ENCODE data around the gene PLD1. TPM values are rescaled to one million over a fixed set of nuclear protein-coding genes. Genes with fewer than 3 reads are reported as not detected.
A peak's percentile ranks its signal among the peaks of the same experiment; 100 is the strongest.

PLD1 gene
- total and polyA plus RNA-seq, 10 of the 15 experiments (the other 5 are each of a cell fraction or from before 2014, with no cell fraction given) = 2.9 to 108 (median 3.6) TPM

DNA sequence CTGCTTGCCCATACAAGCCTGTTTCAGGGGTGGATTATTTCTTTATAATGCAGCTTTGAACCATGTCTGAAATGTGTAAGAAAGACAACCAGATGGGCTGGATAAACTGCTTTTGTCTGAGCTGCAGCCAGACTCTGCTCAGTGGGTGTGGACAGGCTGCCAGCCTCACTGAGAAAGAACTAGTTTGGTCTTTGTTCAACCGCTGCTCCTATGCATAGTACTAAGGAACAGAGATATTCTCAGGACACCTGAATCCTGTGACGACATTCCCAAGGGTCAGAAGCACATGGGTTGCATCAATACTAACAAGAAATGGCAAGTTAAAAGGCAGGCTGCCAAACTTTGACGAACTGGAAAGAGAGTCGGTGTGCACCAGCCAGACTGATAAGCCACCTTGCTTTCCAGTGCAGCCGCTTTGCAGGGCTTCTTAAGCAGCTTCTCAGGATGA is 57.2 kb downstream of the PLD1 start:
- H3K4me3 ChIP-seq = no peak overlapping the region
- ChIA-PET RAD21 (ENCODE audit: unreplicated experiment) (interaction anchor here (1.0 to 1.4 kb wide), 3 partner anchors 9 to 38 kb away, joined by 3 read pairs; no protein-coding TSS in a partner anchor), CTCF (interaction anchor here (1.2 to 12.1 kb wide), 2 partner anchors 16 to 34 kb away, joined by 3 to 210 read pairs; no protein-coding TSS in a partner anchor), SMC1A (ENCODE audit: uncharacterized antibody, unreplicated experiment) (interaction anchor here (1.0 to 8.7 kb wide), 3 partner anchors 9 to 59 kb away, joined by 4 to 192 read pairs (median 5); no protein-coding TSS in a partner anchor), POLR2A (interaction anchor here (0.9 to 1.3 kb wide), 2 partner anchors 12 to 18 kb away, joined by 3 read pairs; no protein-coding TSS in a partner anchor)
- no peak overlapping the region for H3K9ac ChIP-seq (ENCODE audit: control insufficient read depth, insufficient read depth, low read length)
- H3K9me3 ChIP-seq (replicated peaks; ENCODE audit: control insufficient read depth, insufficient read depth, low read length) = no peaks in the 10 kb centered on the region
- peaks cover 0 to 3% of the 10 kb centered on the region in 2 experiments; a peak in 1 of 4 replicates for H3K27me3 ChIP-seq (replicated peaks in 1 of 2; ENCODE audit: control insufficient read depth in 2 of 2, insufficient read depth in 2 of 2, low read length in 1 of 2)
- TF ChIP-seq MLLT1 (IDR thresholded peaks at IDR 0.05) (0 out of 2 replicates have a peak, but pooled peaks have one; percentile 24), ATF7 (IDR thresholded peaks at IDR 0.05; ENCODE audit: low read depth) (no peak), SRF (IDR thresholded peaks at IDR 0.05; ENCODE audit: low read depth in 2 of 2, low read length in 2 of 2) (no peak), TCF12 (IDR thresholded peaks at IDR 0.05; ENCODE audit: low read depth, low read length) (no peak)
- FAIRE-seq = no peak
- H3K4me2 ChIP-seq (ENCODE audit: control insufficient read depth, insufficient read depth) = no peak overlapping the region
- no peaks in the 10 kb centered on the region for H4K20me1 ChIP-seq (ENCODE audit: control insufficient read depth, insufficient read depth)
- H3K4me1 ChIP-seq (ENCODE audit: control insufficient read depth, insufficient read depth, low read length) = no peaks in the 10 kb centered on the region; the same call in 1 of the 2 replicates
- intact Hi-C loops (cut with micrococcal nuclease; ENCODE audit: unreplicated experiment) = no loop called here
- in situ Hi-C loops (cut with MboI) = no loop called here
- no peak overlapping the region for H3K27ac ChIP-seq (ENCODE audit: control insufficient read depth, insufficient read depth)
- no TSS peak for BruUV-seq (replicated peaks)
- WGBS (ENCODE audit: insufficient coverage, insufficient replicate concordance, low lambda C conversion rate, missing lambda C conversion rate) = 22% methylated on average over 5 of the region's 5 CpGs
- no peak overlapping the region for H2AFZ ChIP-seq (ENCODE audit: control insufficient read depth, low read depth, low read length)
- ATAC-seq = peak; percentile 39
- H3K36me3 ChIP-seq (ENCODE audit: control insufficient read depth in 2 of 2, insufficient read depth in 2 of 2, low read length in 1 of 2) = no peaks in the 10 kb centered on the region; a peak in 1 of 4 replicates
- no peak for DNase-seq (ENCODE audit: low read depth, low spot score)
- no peaks in the 10 kb centered on the region for H3K79me2 ChIP-seq (ENCODE audit: control insufficient read depth, insufficient read depth, low read length)

Data from GM12878 (cell line).